HuH-7.5 (cell line): ENCODE results near the gene NOS2.

ENCODE experiments used
- DNase-seq: peaks from one replicate; pipeline ENCODE4 v3.0.0; 2011; ENCODE audit warnings: low spot score

NOS2 gene

DNA sequence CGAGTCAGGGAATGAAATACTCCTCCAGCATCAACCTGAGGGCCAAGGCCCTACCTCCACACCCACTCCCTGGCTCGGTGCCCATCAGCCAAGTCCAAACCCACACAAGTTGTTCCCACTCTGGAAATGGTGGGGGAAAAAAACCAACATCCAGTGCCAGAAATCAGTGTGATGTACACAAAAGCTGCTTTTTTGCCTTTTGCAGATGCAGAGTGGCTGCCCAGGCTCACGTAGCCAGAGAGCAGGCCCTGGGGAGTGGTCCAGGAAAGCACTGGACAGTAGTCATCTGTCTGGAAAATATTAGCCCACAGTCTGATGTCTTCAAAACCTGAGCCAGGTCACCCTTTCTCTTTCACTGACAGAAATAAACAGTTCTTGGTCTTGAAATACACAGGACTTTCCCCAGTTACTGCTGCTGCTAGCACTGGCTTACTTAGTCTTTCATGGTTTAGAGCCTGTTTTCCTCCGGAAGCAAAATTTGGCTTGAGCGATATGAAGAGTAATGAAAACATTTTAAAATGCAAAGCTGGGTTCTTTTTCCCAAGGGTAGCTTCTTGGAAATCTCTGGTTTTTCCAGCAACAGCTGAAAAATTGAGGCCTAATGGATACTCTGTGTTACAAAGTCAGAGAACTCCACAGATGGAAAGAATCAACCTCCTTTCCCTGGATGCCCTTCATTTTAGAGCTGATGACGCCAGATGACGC, 18.2 kb upstream of the NOS2 start:
- no peak for DNase-seq

DNA sequence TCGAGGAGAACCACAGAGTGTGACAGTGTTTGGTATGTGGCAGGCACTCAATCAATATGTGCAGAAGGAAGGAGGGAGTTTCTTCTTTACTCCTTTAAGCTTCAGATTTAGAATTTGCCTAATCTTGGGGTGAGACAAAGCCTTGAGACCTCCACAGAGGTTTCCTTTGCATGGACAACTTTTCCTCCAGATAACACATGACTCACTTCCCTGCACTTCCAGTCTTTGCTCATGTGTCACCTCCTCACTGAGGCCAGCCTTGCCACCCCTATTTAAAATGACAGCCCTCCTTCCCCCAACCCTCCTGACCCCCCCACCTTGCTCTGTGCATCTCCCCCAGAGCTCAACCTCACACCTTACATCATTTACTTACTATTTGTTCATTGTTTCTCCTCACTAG, 17.4 kb upstream of the NOS2 start:
- no peak for DNase-seq

DNA sequence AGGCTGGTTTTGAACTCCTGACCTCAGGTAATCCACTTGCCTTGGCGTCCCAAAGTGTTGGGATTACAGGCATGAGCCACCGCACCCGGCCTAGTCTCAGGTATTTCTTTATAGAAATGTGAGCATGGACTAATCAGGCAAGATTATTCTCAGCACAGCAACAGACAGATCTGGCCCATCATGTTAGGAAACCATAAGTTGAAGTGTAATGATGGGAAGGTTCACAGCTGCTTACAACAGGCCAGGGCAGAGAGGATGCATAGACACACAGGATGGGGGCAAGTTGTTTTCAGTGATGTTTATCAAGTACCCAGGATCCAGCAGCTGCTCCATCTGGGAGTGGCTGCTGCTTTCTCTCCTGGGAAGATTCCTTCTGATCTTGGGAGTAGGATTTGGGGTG, 16.6 kb upstream of the NOS2 start:
- DNase-seq, result no peak

DNA sequence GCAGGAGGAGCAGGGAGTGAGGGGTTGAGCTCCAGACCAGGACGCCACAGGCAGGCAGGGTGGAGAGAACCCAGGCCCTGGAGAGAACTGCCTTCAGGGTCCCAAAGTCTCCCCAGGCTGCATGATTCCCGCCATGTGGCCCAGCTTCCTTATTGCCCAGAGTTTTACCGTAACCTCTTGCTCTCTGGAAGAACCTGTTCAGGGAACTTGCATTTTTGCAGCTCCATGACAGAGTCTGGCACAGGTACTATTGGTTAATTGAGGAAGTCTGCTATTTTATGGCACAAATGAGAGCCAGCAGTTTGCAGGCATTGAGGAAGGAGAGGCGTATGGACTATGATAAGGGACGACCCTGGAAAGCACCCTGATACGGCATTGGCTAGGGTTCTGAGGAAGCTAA, 11.6 kb upstream of the NOS2 start:
- no peak for DNase-seq

GRCh38 chr17:27810902-27811557, 10.7 kb upstream of the NOS2 start:
- DNase-seq, result no peak

DNA sequence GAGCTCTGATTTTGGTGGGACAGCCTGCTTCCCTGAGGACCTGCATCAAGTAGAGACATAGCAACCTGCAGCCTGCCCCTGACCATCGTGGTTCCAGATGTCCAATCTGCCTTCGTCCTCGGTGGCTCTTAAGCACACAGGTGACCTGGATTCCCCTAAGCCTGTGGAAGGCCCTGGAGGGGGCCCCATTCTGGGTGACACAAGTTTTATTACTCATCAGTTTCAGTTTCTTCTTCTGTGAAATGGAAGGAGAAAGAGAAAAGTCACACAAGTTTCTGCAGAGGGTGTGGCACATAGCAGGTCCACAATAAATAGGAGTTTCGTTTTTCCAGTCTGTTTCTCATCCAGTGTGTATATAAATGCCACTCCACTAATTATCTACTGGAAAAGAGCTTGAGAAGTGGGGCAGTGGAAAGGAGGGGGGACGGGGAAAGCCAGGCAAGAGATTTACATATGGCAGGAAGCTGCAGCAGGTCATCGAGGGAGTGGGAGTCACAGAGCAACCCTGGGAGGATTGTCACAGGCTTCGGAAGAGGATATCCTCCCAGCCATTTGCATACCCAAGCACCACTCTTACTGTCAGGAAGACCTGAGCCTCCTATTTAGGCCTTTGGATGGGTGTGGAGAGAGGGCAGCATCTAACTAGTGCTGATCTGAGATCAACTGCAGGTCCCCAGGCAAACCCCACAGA, 10.0 kb upstream of the NOS2 start:
- DNase-seq, result no peak

GRCh38 chr17:27809555-27809954, 9.2 kb upstream of the NOS2 start:
- no peak for DNase-seq

DNA sequence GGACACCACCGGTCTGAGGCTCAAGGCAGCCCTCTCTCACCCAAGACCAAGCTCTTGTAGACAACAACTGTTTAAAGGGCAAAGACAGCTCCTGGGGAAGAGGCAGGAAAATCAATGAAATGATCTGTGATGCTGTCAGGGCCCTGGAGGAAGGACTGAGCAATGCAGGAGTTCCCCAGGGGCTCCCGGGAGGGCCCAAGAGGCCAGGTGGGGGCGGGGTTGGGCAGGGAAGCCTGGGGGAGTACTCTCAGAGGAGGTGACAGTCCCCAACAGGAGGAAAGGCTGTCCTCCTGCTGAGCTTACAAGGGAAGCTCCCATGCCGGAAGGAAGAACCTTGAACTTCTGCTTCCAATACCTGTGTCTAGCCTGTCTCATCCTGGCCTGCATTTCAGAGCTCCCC, 8.3 kb upstream of the NOS2 start:
- DNase-seq, result no peak

DNA sequence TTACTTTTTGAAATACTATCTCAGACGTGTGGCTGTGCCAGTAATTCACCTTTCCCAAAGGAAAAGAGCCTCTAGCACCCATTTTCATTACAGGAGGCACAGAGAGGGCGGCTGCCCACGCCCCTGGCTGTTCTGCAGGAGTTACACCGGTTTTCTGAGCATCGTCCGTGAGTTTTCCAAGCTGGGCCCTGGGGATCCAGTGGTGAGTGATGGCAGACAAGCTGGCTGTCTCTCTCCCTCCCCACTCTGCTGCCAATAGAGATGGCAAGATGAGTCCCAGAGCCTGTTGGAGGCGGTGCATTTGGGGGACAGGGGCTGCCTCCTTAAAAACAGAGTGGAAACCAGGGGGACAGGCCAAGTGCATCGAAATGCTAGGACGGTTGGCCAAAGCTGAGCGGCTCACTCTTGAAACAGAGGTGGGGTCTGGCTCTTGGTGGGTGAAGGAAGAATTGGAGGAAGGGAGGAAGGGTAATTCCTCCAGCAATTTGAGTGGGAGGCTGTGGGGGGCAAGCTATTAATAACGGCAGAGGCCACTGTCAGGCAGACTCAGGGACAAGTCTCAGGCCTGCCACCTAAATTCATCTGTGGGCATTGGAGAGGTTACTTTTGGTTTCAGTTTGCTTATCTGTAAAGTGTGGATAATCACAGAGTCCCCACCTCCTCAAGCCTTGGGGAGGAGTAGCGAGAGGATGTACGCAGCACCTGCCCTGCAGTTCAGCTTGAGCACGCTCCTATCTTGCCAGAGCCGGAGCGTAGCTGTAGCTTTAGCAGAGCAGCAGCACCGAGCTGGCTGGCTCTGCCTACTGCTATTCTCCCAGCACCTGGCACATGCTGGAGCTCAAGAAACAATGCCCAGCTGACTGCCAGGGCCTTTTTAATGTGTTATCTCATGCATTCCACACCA, 7.5 kb upstream of the NOS2 start:
- DNase-seq, result no peak

- peak; percentile 84 for DNase-seq
Observed at GRCh38 chr17:27805520-27806146, 5.3 kb upstream of the NOS2 start.

GRCh38 chr17:27804113-27804512, 3.8 kb upstream of the NOS2 start:
- no peak for DNase-seq

DNA sequence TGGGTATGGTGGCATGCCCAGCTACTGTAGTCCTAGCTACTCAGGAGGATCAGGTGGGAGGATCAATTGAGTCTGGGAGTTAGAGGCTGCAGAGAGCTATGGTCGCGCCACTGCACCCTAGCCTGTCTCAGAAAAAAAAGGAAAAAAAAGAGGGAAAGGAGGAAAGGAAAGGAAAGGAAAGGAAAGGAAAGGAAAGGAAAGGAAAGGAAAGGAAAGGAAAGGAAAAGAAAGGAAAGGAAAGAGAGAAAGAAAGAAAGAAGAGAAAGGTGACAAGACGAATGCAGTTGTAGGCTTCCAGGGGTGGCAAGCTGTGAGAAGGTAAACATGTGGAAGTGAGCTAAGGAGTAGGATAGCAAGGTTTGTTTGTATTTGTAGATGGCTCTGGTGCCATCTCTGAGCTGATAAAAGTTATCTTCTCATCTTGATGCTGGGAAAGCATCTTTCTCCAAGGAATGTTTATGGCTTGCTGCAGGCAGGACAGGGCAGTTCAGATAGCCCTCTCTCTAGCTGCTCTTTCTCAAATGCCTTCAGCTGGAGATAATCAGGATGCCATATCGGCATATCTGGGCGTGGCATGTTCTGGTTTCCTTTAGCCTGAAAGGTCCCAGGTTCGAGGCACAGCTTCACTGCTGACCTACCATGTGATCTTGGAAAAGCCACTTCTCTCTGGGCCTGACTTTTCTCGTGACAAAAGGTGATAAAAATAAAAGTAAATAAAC, 2.8 kb upstream of the NOS2 start:
- DNase-seq, result no peak

DNA sequence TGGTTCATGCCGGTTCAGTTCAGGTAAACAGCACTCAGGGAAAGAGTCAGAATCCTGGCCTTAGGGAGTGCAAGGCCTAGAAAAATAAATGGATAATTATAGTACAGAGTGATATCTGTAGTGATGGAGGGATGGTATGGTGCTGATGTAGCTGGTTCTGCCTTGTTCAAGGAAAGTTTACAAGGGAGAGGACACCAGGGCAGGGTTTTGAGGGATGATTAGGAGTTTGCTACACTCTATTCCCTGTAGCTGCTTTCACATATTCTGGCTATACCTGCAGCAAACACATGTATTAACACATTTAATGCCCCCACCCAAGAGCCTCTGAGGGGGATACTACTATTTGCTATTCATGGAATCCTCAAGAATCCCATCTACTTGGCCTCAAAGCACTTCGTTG, 1.7 kb upstream of the NOS2 start:
- no peak for DNase-seq

- DNase-seq, result no peak
Observed at GRCh38 chr17:27798376-27798775, 2.0 kb downstream of the NOS2 start.

GRCh38 chr17:27797390-27798091, 2.8 kb downstream of the NOS2 start:
- no peak for DNase-seq

- no peak for DNase-seq
Observed at GRCh38 chr17:27793906-27794569, 6.3 kb downstream of the NOS2 start.

DNA sequence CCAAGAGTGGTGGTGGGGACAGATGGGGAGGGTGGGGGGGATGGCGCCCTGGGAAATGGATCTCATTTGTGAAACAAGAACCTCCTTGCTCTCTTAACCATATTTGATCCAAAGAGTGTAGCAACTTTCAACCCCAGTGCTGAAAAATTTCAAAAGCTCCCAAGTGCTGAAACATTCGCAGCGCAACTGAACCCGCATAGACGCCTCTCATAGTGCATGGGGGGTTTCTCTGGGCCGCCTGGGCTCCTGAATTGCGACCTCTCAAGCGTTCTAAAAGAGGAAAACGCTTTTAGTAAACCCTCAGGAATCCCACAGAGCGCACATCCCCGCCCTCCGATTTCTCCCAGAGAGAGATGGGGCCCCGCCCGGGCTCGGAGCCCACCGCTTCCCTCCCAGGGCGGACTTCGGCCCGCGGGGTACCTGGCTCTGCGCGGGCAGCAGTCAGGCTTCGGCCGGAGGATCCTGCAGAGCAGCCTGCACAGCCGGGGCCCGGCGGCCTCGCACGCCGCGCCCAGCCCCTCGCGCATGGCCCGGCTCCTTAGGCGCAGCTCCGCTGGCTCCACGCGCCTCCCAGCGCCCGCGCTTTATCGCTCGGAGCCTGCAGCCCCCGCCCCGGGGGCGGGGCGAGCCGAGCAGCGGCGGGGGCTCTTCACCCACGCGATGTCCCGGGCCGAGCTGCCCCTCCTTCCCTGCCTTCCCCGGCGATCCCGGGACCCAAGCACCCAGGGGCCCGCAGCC, 7.0 kb downstream of the NOS2 start:
- no peak for DNase-seq

DNA sequence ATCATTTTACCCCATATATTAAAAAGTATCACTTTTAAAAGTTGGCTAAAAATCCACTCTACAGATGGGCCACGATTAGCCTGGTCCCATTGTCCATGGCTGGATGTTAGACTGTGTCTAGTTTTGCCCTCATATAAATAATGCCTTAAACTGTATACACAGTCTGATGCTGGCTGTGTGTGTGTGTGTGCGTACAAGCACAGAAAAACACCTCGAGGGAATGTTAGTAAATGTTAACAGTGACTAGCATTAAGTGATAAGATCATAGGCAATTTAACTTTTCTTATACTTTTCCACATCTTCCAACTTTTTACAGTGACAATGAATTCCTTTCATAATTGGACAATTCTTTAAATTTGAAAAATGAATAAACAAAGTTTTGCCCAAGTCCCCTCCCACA, 8.2 kb downstream of the NOS2 start:
- no peak for DNase-seq

- DNase-seq, result no peak
Observed at GRCh38 chr17:27788919-27789318, 11.4 kb downstream of the NOS2 start.
